ENCODE measurements around the gene FHIT.

FHIT gene

DNA sequence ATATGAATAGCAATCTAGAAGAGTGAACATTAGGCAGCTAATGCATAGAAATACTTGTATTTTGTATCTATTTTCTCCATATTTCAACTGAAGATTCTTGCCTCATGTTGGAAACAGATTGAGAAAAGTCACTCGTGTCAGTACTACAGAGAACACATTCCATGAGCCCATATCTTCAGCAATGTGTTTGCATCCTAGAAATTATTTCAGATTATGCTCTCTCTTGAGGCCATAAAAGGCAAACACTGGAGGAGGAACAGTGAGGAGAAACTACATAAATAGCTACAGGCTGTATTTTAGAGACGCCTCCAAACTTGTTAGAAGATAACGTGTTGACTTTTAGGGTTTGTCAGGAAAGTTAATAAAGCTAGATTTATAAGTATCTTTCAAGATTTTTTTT is 906.9 kb downstream of the FHIT start:
- no peak overlapping the region for H3K4me3 ChIP-seq (ENCODE audit: control insufficient read depth, low read depth, low read length)
- no peak for DNase-seq (ENCODE audit: low read depth)
- TF ChIP-seq CTCF (IDR thresholded peaks at IDR 0.05; ENCODE audit: control insufficient read depth, insufficient read depth, low read depth, low read length, missing control alignments) = no peak

DNA sequence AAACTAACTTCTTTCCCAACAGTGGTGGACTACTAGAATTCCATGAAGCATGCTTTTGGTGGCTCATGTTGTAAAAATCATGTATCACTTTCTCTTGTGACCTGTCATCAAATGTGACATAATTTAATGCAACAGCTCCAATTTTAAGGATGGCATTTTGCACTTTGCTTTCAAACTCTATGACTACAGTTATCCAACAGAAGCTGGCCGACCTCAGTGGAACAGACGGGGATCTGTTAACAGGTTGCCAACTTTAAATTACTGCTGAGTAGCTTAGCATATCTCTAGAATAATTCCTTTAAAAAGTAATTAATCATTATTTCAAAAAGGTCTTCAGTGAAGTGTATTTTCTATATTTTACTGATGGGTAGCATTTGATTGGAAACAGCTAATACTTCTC is 907.4 kb downstream of the FHIT start:
- TF ChIP-seq CTCF (IDR thresholded peaks at IDR 0.05; ENCODE audit: control insufficient read depth, insufficient read depth, low read depth, low read length, missing control alignments) = no peak
- DNase-seq (ENCODE audit: low read depth) = no peak
- no peak overlapping the region for H3K4me3 ChIP-seq (ENCODE audit: control insufficient read depth, low read depth, low read length)

DNA sequence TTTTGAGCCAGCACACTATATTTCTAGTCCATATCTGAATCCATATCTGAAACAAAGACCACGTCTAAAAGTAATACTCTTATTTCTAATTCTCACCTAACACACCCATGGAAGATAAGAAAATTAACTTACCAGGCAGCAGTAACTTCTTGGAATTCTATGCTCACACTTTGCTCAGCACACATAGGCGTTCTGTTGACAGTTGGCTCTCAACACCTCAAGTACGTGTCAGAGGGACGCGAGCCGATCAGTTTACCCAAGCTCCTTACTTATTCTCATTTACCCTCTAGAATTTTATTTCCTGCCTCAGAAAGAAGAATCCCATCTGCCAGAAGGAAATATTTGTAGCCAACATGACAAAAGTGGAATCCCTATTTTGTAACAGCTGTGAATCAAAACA is 911.9 kb downstream of the FHIT start:
- DNase-seq (ENCODE audit: low read depth) = no peak
- H3K4me3 ChIP-seq (ENCODE audit: control insufficient read depth, low read depth, low read length) = no peak overlapping the region
- TF ChIP-seq CTCF (IDR thresholded peaks at IDR 0.05; ENCODE audit: control insufficient read depth, insufficient read depth, low read depth, low read length, missing control alignments) = no peak

DNA sequence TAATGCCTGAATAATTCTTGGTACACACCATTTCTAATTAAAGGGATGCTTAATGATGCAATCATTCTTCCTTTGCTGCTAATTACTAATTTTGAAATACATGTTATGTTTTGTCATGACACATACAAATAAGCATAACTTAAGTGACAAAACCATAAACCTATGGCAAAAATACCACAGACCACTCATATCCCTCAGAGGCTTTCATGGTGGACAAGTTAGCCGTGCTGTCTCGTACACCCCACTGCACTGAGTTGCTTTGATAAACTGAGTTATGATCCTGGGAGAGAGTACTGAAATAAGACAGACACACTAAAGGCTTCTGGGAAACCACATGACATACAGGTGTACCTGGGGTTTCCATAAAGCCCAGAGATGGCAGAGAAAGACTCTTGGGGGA is 913.8 kb downstream of the FHIT start:
- no peak for DNase-seq (ENCODE audit: low read depth)
- H3K4me3 ChIP-seq (ENCODE audit: control insufficient read depth, low read depth, low read length) = no peak overlapping the region
- TF ChIP-seq CTCF (IDR thresholded peaks at IDR 0.05; ENCODE audit: control insufficient read depth, insufficient read depth, low read depth, low read length, missing control alignments) = no peak

- H3K4me3 ChIP-seq (ENCODE audit: control insufficient read depth, low read depth, low read length) = no peak overlapping the region
Observed at GRCh38 chr3:60336061-60336460, 915.2 kb downstream of the FHIT start.

GRCh38 chr3:60333710-60334109 is 917.5 kb downstream of the FHIT start:
- no peak for TF ChIP-seq CTCF (IDR thresholded peaks at IDR 0.05; ENCODE audit: control insufficient read depth, insufficient read depth, low read depth, low read length, missing control alignments)
- no peak for DNase-seq (ENCODE audit: low read depth)
- H3K4me3 ChIP-seq (ENCODE audit: control insufficient read depth, low read depth, low read length) = no peak overlapping the region

More at GRCh38 chr3:60336061-60336460, 915.2 kb downstream of the FHIT start:
- no peak for DNase-seq (ENCODE audit: low read depth)
- no peak for TF ChIP-seq CTCF (IDR thresholded peaks at IDR 0.05; ENCODE audit: control insufficient read depth, insufficient read depth, low read depth, low read length, missing control alignments)

DNA sequence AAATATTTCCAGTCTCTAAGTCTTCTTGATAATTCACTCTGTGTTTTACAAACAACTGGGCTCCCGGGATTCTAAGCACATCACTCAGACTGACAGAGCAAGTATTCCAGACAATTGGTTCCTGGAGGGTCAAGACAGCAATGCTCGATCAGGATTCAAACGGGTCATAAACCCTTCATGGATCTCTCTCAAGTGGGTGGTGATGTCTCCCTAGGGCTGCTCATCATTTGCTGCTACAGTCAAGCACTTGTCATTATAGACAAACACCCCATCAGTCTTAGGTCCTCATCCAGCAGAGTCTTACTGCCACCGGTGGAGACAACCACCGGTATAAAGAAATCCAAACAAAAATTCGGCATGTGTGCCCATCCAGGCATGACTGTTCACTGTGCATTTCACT is 921.1 kb downstream of the FHIT start:
- no peak for DNase-seq (ENCODE audit: low read depth)

More for the DNA sequence above, 921.1 kb downstream of the FHIT start:
- H3K4me3 ChIP-seq (ENCODE audit: control insufficient read depth, low read depth, low read length) = no peak overlapping the region
- no peak for TF ChIP-seq CTCF (IDR thresholded peaks at IDR 0.05; ENCODE audit: control insufficient read depth, insufficient read depth, low read depth, low read length, missing control alignments)

Data from AG09309 (cell line).